Measurements from ENCODE around the gene FSHR. TPM values are rescaled to one million over a fixed set of nuclear protein-coding genes. Genes with fewer than 3 reads are reported as not detected.

Gene FSHR
- polyA plus RNA-seq, 1 donor (not counting 4 experiments of a cell fraction or from before 2014, with no cell fraction given), result not detected

GRCh38 chr2:48929571-48930301, 224.6 kb downstream of the FSHR start:
- dilution Hi-C loops (cut with MboI; ENCODE audit: extremely low pct_ligation_motif_present, low sequenced_read_pairs), result no loop called here
- Histone ChIP-seq H3K27ac (ENCODE audit: control insufficient read depth, insufficient read depth, low read length) (no peak overlapping the region), H3K79me2 (ENCODE audit: control insufficient read depth, insufficient read depth, low read length) (no peaks in the 10 kb centered on the region), H3K9ac (ENCODE audit: control insufficient read depth, extremely low read depth, insufficient read depth, low read length) (no peak overlapping the region), H3K9me3 (ENCODE audit: control insufficient read depth, low read depth, low read length) (no peaks in the 10 kb centered on the region), H3K4me1 (ENCODE audit: control insufficient read depth, extremely low read depth, insufficient read depth, low read length) (no peaks in the 10 kb centered on the region), H3K27me3 (ENCODE audit: control insufficient read depth, extremely low read depth, insufficient read depth, low read length) (no peaks in the 10 kb centered on the region), H3K36me3 (ENCODE audit: control insufficient read depth in 2 of 2, extremely low read depth in 1 of 2, insufficient read depth in 2 of 2, low read length in 2 of 2) (no peaks in the 10 kb centered on the region), H3K4me3 (ENCODE audit: control insufficient read depth in 2 of 3, extremely low read depth in 1 of 3, insufficient read depth in 2 of 3, low read depth in 1 of 3, low read length in 3 of 3) (no peak overlapping the region), H4K20me1 (ENCODE audit: control insufficient read depth, extremely low read depth, insufficient read depth, low read length) (no peaks in the 10 kb centered on the region), H3K9me1 (ENCODE audit: control insufficient read depth, extremely low read depth, insufficient read depth, low read length) (no peaks in the 10 kb centered on the region), H2AFZ (ENCODE audit: control insufficient read depth, low read length) (no peak overlapping the region), H3K4me2 (ENCODE audit: control insufficient read depth, extremely low read depth, insufficient read depth, low read depth, low read length) (no peak overlapping the region)
- DNase-seq (ENCODE audit: low read depth, low spot score), result no peak
- TF ChIP-seq CTCF (optimal IDR thresholded peaks at IDR 0.05 in 1 of 3, IDR thresholded peaks at IDR 0.05 in 1 of 3, conservative IDR thresholded peaks at IDR 0.05 in 1 of 3; ENCODE audit: extremely low read depth in 1 of 3, insufficient read depth in 2 of 3, low read length in 3 of 3) (no peak), EZH2 (IDR thresholded peaks at IDR 0.05; ENCODE audit: low read length) (no peak)
- FAIRE-seq, result no peak

GRCh38 chr2:48927355-48927754, 227.0 kb downstream of the FSHR start:
- Histone ChIP-seq H3K27ac (ENCODE audit: control insufficient read depth, insufficient read depth, low read length) (no peak overlapping the region), H3K9ac (ENCODE audit: control insufficient read depth, extremely low read depth, insufficient read depth, low read length) (no peak overlapping the region), H3K79me2 (ENCODE audit: control insufficient read depth, insufficient read depth, low read length) (no peaks in the 10 kb centered on the region), H2AFZ (ENCODE audit: control insufficient read depth, low read length) (no peak overlapping the region), H3K36me3 (ENCODE audit: control insufficient read depth in 2 of 2, extremely low read depth in 1 of 2, insufficient read depth in 2 of 2, low read length in 2 of 2) (no peaks in the 10 kb centered on the region), H3K4me2 (ENCODE audit: control insufficient read depth, extremely low read depth, insufficient read depth, low read depth, low read length) (no peak overlapping the region), H3K4me3 (ENCODE audit: control insufficient read depth in 2 of 3, extremely low read depth in 1 of 3, insufficient read depth in 2 of 3, low read depth in 1 of 3, low read length in 3 of 3) (no peak overlapping the region), H4K20me1 (ENCODE audit: control insufficient read depth, extremely low read depth, insufficient read depth, low read length) (no peaks in the 10 kb centered on the region), H3K9me3 (ENCODE audit: control insufficient read depth, low read depth, low read length) (no peaks in the 10 kb centered on the region), H3K4me1 (ENCODE audit: control insufficient read depth, extremely low read depth, insufficient read depth, low read length) (no peaks in the 10 kb centered on the region), H3K27me3 (ENCODE audit: control insufficient read depth, extremely low read depth, insufficient read depth, low read length) (no peaks in the 10 kb centered on the region), H3K9me1 (ENCODE audit: control insufficient read depth, extremely low read depth, insufficient read depth, low read length) (no peaks in the 10 kb centered on the region)
- dilution Hi-C loops (cut with MboI; ENCODE audit: extremely low pct_ligation_motif_present, low sequenced_read_pairs), result no loop called here
- DNase-seq (ENCODE audit: low read depth, low spot score), result no peak
- FAIRE-seq, result no peak
- no peak for TF ChIP-seq EZH2 (IDR thresholded peaks at IDR 0.05; ENCODE audit: low read length)
- no peak for TF ChIP-seq CTCF (optimal IDR thresholded peaks at IDR 0.05 in 1 of 3, IDR thresholded peaks at IDR 0.05 in 1 of 3, conservative IDR thresholded peaks at IDR 0.05 in 1 of 3; ENCODE audit: extremely low read depth in 1 of 3, insufficient read depth in 2 of 3, low read length in 3 of 3)
